Measurements from ENCODE around the gene ECPAS. TPM values are rescaled to one million over a fixed set of nuclear protein-coding genes. Genes with fewer than 3 reads are reported as not detected.

ECPAS gene
- total RNA-seq, 1 experiment from 2014 or later, result 69.4 TPM

DNA sequence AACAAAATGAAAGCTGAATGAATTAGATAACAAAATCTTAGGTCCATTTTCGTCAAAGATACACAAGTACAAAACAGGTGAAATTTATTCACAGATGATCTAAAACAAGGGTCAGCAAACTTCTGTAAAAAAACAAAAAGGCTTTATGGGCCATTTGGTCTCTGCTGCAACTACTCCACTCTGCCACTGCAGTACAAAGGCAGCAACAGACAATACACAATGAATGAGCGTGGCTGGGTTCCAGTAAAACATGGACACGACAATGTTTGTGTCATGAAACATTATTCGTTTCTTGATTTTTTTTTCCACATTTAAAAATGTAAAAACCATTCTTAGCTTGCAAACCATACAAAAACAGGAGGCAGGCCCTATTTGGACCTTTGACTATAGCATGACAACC, 71.9 kb downstream of the ECPAS start:
- no peak overlapping the region for H3K27ac ChIP-seq (ENCODE audit: low read length)
- DNase-seq (ENCODE audit: low read depth, low spot score) (no peak), ATAC-seq (no peak)
- peaks cover 24% of the 10 kb centered on the region for H3K36me3 ChIP-seq (ENCODE audit: control insufficient read depth, insufficient read depth, low read length)
- in situ Hi-C loops (cut with HindIII; ENCODE audit: low pct_unique_long_range_greater_than_20kb, low sequenced_read_pairs), result no loop called here
- no peak overlapping the region for H3K4me3 ChIP-seq (ENCODE audit: low read depth in 2 of 2, low read length in 2 of 2)
- no peaks in the 10 kb centered on the region for H3K27me3 ChIP-seq (ENCODE audit: control insufficient read depth, insufficient read depth, low read length)
- H3K9me3 ChIP-seq (ENCODE audit: control insufficient read depth, insufficient read depth, low read depth, low read length), result no peaks in the 10 kb centered on the region
- BruUV-seq (replicated peaks), result no TSS peak
- intact Hi-C loops (cut with micrococcal nuclease; ENCODE audit: unreplicated experiment), result no loop called here
- H3K4me1 ChIP-seq (ENCODE audit: control insufficient read depth, insufficient read depth, low read length), result no peaks in the 10 kb centered on the region
- CTCF ChIA-PET, result no interaction called here
- POLR2A ChIA-PET, result no interaction called here
- TF ChIP-seq SIN3A (IDR thresholded peaks at IDR 0.05; ENCODE audit: borderline replicate concordance, insufficient read depth, low read depth, low read length), result no peak
- TF ChIP-seq TCF7L2 (IDR thresholded peaks at IDR 0.05; ENCODE audit: low read depth, low read length), result no peak
- TF ChIP-seq POLR2AphosphoS5 (IDR thresholded peaks at IDR 0.05; ENCODE audit: low read depth, low read length), result no peak
- no peak for TF ChIP-seq REST (IDR thresholded peaks at IDR 0.05; ENCODE audit: insufficient read depth in 1 of 2, low read depth in 2 of 2, low read length in 1 of 2)
- TF ChIP-seq CTCF (IDR thresholded peaks at IDR 0.05), result no peak

- in situ Hi-C loops (cut with HindIII; ENCODE audit: low pct_unique_long_range_greater_than_20kb, low sequenced_read_pairs), result no loop called here
- no peaks in the 10 kb centered on the region for H3K27me3 ChIP-seq (ENCODE audit: control insufficient read depth, insufficient read depth, low read length)
- DNase-seq (ENCODE audit: low read depth, low spot score) (no peak), ATAC-seq (no peak)
- CTCF ChIA-PET, result no interaction called here
- H3K4me1 ChIP-seq (ENCODE audit: control insufficient read depth, insufficient read depth, low read length), result no peaks in the 10 kb centered on the region
- intact Hi-C loops (cut with micrococcal nuclease; ENCODE audit: unreplicated experiment), result no loop called here
- peaks cover 24% of the 10 kb centered on the region for H3K36me3 ChIP-seq (ENCODE audit: control insufficient read depth, insufficient read depth, low read length)
- no TSS peak for BruUV-seq (replicated peaks)
- TF ChIP-seq CTCF (IDR thresholded peaks at IDR 0.05) (no peak), TCF7L2 (IDR thresholded peaks at IDR 0.05; ENCODE audit: low read depth, low read length) (no peak), POLR2AphosphoS5 (IDR thresholded peaks at IDR 0.05; ENCODE audit: low read depth, low read length) (no peak), REST (IDR thresholded peaks at IDR 0.05; ENCODE audit: insufficient read depth in 1 of 2, low read depth in 2 of 2, low read length in 1 of 2) (no peak), SIN3A (IDR thresholded peaks at IDR 0.05; ENCODE audit: borderline replicate concordance, insufficient read depth, low read depth, low read length) (no peak)
- no peak overlapping the region for H3K27ac ChIP-seq (ENCODE audit: low read length)
- no peak overlapping the region for H3K4me3 ChIP-seq (ENCODE audit: low read depth in 2 of 2, low read length in 2 of 2)
- POLR2A ChIA-PET, result no interaction called here
- H3K9me3 ChIP-seq (ENCODE audit: control insufficient read depth, insufficient read depth, low read depth, low read length), result no peaks in the 10 kb centered on the region
Measured at GRCh38 chr9:111411266-111411665, 72.9 kb downstream of the ECPAS start.
